Measurements from ENCODE around the gene PIK3R1.

DNA sequence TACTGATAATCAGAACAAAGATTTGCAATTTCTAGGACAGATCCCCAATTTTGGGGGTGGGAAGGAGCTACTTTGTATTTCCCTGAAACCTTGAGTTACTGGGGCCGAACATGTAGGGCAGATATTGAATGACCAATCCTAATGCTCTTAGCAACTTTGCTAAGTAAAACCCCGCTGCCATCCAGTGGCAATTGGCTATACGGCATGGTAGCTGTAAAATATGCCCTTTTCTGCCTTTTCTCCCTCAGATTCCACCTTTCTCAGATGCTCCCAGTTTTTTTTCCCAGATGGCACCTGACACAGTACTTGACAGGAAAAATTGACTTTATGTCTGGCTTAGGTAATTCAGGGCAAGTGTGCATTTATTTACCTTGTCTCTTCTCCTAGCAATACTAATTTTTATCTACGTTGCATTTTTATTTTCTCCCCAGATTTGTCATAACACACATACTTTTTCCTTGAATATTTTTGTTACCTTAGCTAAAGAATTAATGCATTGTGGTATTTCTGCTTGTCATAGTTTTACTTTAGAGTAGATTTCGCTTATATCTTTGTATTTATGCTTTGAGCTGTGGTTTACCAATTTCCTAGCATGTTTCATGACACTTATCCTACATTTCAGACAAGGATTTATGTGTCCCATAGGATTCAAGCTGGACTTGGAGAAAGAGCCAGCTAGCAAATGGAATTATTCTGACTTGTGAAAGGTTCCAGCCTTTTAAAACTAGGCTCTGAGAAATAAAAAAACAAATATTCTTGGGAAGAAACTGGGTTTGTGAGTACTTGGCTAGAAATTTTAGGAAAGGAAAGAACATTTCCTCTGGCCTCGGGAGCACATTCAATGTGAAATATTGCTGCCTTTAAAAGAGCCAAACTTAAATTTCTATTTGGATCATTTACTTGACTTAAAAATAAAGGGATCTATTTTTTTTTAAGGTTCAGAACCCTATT, 37.4 kb downstream of the PIK3R1 start:
- TF ChIP-seq, protein P1, sequence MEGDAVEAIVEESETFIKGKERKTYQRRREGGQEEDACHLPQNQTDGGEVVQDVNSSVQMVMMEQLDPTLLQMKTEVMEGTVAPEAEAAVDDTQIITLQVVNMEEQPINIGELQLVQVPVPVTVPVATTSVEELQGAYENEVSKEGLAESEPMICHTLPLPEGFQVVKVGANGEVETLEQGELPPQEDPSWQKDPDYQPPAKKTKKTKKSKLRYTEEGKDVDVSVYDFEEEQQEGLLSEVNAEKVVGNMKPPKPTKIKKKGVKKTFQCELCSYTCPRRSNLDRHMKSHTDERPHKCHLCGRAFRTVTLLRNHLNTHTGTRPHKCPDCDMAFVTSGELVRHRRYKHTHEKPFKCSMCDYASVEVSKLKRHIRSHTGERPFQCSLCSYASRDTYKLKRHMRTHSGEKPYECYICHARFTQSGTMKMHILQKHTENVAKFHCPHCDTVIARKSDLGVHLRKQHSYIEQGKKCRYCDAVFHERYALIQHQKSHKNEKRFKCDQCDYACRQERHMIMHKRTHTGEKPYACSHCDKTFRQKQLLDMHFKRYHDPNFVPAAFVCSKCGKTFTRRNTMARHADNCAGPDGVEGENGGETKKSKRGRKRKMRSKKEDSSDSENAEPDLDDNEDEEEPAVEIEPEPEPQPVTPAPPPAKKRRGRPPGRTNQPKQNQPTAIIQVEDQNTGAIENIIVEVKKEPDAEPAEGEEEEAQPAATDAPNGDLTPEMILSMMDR (IDR thresholded peaks at IDR 0.05; ENCODE audit: borderline replicate concordance, extremely low read depth, low read length, poor library complexity, severe bottlenecking) = peak; percentile 90
- no peak for TF ChIP-seq EZH2 (IDR thresholded peaks at IDR 0.05; ENCODE audit: borderline replicate concordance, low read depth, low read length, severe bottlenecking)
